GM12878 (cell line): Measurements from ENCODE around the gene COA3. TPM values are rescaled to one million over a fixed set of nuclear protein-coding genes. Genes with fewer than 3 reads are reported as not detected.

Source experiments
- BMI1 ChIP-seq: fragments of 450-650 bp; IDR thresholded peaks from 2 replicates; pipeline ENCODE4 v1.6.1; 2016; ENCODE audit warnings: mild to moderate bottlenecking, moderate library complexity, borderline replicate concordance
- CBFB ChIP-seq: IDR thresholded peaks from 2 replicates; pipeline ENCODE4 v1.6.1; 2016; ENCODE audit warnings: antibody characterized with exemption, low read depth
- CUX1 ChIP-seq: IDR thresholded peaks from 2 replicates; pipeline ENCODE4 v1.6.1; 2012; ENCODE audit warnings: improper control_type of control experiment, low read depth, low read length; ENCODE audit not compliant: insufficient replicate concordance
- EGR1 ChIP-seq, 2 experiments: IDR thresholded peaks; 1 replicate in 1 of 2; 2 replicates in 1 of 2; pipeline ENCODE4 v1.6.1; 2011 to 2012; ENCODE audit warnings: low read depth in 2 of 2, low read length in 2 of 2, borderline replicate concordance in 1 of 2, mild to moderate bottlenecking in 1 of 2, moderate library complexity in 1 of 2
- ESRRA ChIP-seq: IDR thresholded peaks from 2 replicates; pipeline ENCODE4 v1.6.1; 2012; ENCODE audit warnings: mild to moderate bottlenecking, low read length, improper control_type of control experiment
- GABPA ChIP-seq: IDR thresholded peaks from 2 replicates; pipeline ENCODE4 v1.6.1; 2014; ENCODE audit warnings: antibody characterized with exemption, low read depth, mild to moderate bottlenecking, inconsistent platforms
- HDGF ChIP-seq: fragments of 450-650 bp; IDR thresholded peaks from 2 replicates; pipeline ENCODE4 v1.6.1; 2016; ENCODE audit warnings: antibody characterized with exemption
- MXI1 ChIP-seq: fragments of 150-350 bp; IDR thresholded peaks from 2 replicates; pipeline ENCODE4 v1.6.1; 2011; ENCODE audit warnings: low read depth, mild to moderate bottlenecking, inconsistent platforms, low read length, improper control_type of control experiment
- NKRF ChIP-seq: fragments of 450-650 bp; conservative IDR thresholded peaks from 2 replicates; pipeline ENCODE4 v1.6.1; 2017; ENCODE audit warnings: mild to moderate bottlenecking, moderate library complexity
- PML ChIP-seq: IDR thresholded peaks from 2 replicates; pipeline ENCODE4 v1.6.1; 2012; ENCODE audit warnings: low read length, inconsistent platforms
- SUPT20H ChIP-seq: IDR thresholded peaks from 2 replicates; pipeline ENCODE4 v1.6.1; 2011; ENCODE audit warnings: low read depth, mild to moderate bottlenecking, low read length, moderate library complexity, borderline replicate concordance; ENCODE audit not compliant: control insufficient read depth
- ZNF274 ChIP-seq: IDR thresholded peaks from one replicate; pipeline ENCODE4 v1.8.0; 2011; ENCODE audit not compliant: insufficient read length, insufficient read depth
- ZNF592 ChIP-seq: fragments of 450-650 bp; IDR thresholded peaks from 2 replicates; pipeline ENCODE4 v1.6.1; 2017; ENCODE audit warnings: mild to moderate bottlenecking, moderate library complexity
- ZNF687 ChIP-seq: fragments of 450-650 bp; IDR thresholded peaks from 2 replicates; pipeline ENCODE4 v1.6.1; 2017; ENCODE audit warnings: mild to moderate bottlenecking, moderate library complexity
- polyA plus RNA-seq, 11 experiments: library from polyadenylated mRNA; depleted of rRNA in 4 of 11; unstranded in 6 of 11; stranded (reverse) in 5 of 11; fragments of >200 nt; fragmentation: Nextera tagmentation in 4 of 11; fragmentation: Illumina TruSeq in 1 of 11; extraction: Ambion mirVana in 4 of 11; extraction: Trizol in 1 of 11; gene quantifications; 1 replicate in 1 of 11; 2 replicates in 10 of 11; pipeline versions ENCODE4 v1.2.1 to v1.2.3, GENCODE V29; 2011 to 2016; ENCODE audit warnings: inconsistent platforms in 2 of 11, missing spikeins in 2 of 11, low read depth in 1 of 11
- total RNA-seq, 4 experiments: library from RNA; depleted of rRNA in 3 of 4; stranded (reverse); fragments of >200 nt in 3 of 4; fragmentation: Illumina TruSeq in 1 of 4; extraction: Trizol in 1 of 4; gene quantifications; 2 replicates each; pipeline versions ENCODE4 v1.2.1 to v1.2.3, GENCODE V29; 2013 to 2021

The COA3 gene
- total and polyA plus RNA-seq, 10 of the 15 experiments (the other 5 are each of a cell fraction or from before 2014, with no cell fraction given): 45.2 to 161 (median 64.6) TPM

GRCh38 chr17:42775534-42776098, 22.9 kb downstream of the COA3 start (continued):
- TF ChIP-seq ZNF592: no peak
- no peak for TF ChIP-seq NKRF
- no peak for TF ChIP-seq CUX1
- no peak for TF ChIP-seq BMI1
- TF ChIP-seq HDGF: no peak
- TF ChIP-seq GABPA: no peak
- no peak for TF ChIP-seq ESRRA
- TF ChIP-seq ZNF687: no peak
- peak; percentile 50; the same call in 1 of the 2 replicates for TF ChIP-seq CBFB
- no peak for TF ChIP-seq MXI1
- no peak for TF ChIP-seq PML
- TF ChIP-seq ZNF274: no peak
- TF ChIP-seq SUPT20H: no peak
- no peak for TF ChIP-seq EGR1 (IDR thresholded peaks at IDR 0.05; ENCODE audit: borderline replicate concordance in 1 of 2, low read depth in 2 of 2, low read length in 2 of 2)
